Lung (tissue), 12 donors: Measurements from ENCODE around the gene NAB1. TPM values are rescaled to one million over a fixed set of nuclear protein-coding genes. Genes with fewer than 3 reads are reported as not detected.

Source experiments
- ATAC-seq: fragments of 200-7000 bp; cut with Tn5 transposase; one replicate; pipeline ENCODE4 v1.9.1; 2020; ENCODE audit warnings: moderate number of reproducible peaks; ENCODE audit not compliant: insufficient read depth, low FRiP score
- DNase-seq, 3 donors: peaks; one replicate each; pipeline ENCODE4 v3.0.0-alpha.2; 2013 to 2017
- H3K27ac ChIP-seq, 2 donors: one replicate each; pipeline ENCODE4 v1.5.1; 2013; ENCODE audit warnings: mild to moderate bottlenecking in 2 of 2, moderate library complexity in 2 of 2, control low read depth in 1 of 2, inconsistent platforms in 1 of 2, low read depth in 1 of 2, low read length in 1 of 2
- H3K27me3 ChIP-seq, 3 donors: one replicate each; pipeline ENCODE4 v1.5.1; 2013; ENCODE audit warnings: low read length in 2 of 3; ENCODE audit not compliant: control insufficient read depth in 3 of 3, insufficient read depth in 3 of 3
- H3K36me3 ChIP-seq, 4 donors: one replicate each; pipeline ENCODE4 v1.5.1; 2013; ENCODE audit warnings: low read length in 4 of 4, mild to moderate bottlenecking in 1 of 4, moderate library complexity in 1 of 4; ENCODE audit not compliant: control insufficient read depth in 4 of 4, insufficient read depth in 4 of 4
- H3K4me1 ChIP-seq, 5 donors: one replicate each; pipeline ENCODE4 v1.5.1; 2013; ENCODE audit warnings: low read length in 5 of 5, mild to moderate bottlenecking in 2 of 5, moderate library complexity in 1 of 5; ENCODE audit not compliant: control insufficient read depth in 5 of 5, insufficient read depth in 5 of 5
- H3K4me3 ChIP-seq: one replicate; pipeline ENCODE4 v1.5.1; 2013; ENCODE audit warnings: mild to moderate bottlenecking, control low read depth, moderate library complexity
- H3K9ac ChIP-seq, 2 donors: one replicate each; pipeline ENCODE4 v1.5.1; 2013; ENCODE audit warnings: low read length in 2 of 2, control low read depth in 1 of 2; ENCODE audit not compliant: insufficient read depth in 1 of 2
- H3K9me3 ChIP-seq, 4 donors: one replicate each; pipeline ENCODE4 v1.5.1; 2013; ENCODE audit warnings: low read length in 3 of 4, mild to moderate bottlenecking in 1 of 4, moderate library complexity in 1 of 4; ENCODE audit not compliant: control insufficient read depth in 4 of 4, insufficient read depth in 3 of 4
- WGBS, 2 donors: extraction: QIAGEN DNeasy Blood & Tissue Kit; methylation state at CpG; one replicate each; pipeline ENCODE4 v1.1.7; 2013; 5-methylcytosine and 5-hydroxymethylcytosine counted together
- polyA plus RNA-seq, 2 donors: library from polyadenylated mRNA; stranded (reverse); fragments of 200-250 nt; gene quantifications; one replicate each; pipeline ENCODE4 v1.2.1, GENCODE V29; 2013
- total RNA-seq, 2 donors: library from RNA; depleted of rRNA in 1 of 2; stranded (reverse); fragments of >200 nt in 1 of 2; gene quantifications; one replicate each; pipeline ENCODE4 v1.2.1, GENCODE V29; 2014 to 2021
- TF ChIP-seq, protein P1 (sequence below): IDR thresholded peaks from 2 replicates; pipeline ENCODE4 v1.5.1; 2012; ENCODE audit warnings: mild to moderate bottlenecking; ENCODE audit errors: control extremely low read depth, extremely low read depth
- donor health status: control.
- donor health status: control.
- donor health status: Bipolar disorder and iron deficiency.
- donor health status: healthy.
- donor health status: DM: yes; HTN: yes; CAD: no.

Gene NAB1
- total and polyA plus RNA-seq, 4 donors = 14.3 to 71.9 (median 22.2) TPM

DNA sequence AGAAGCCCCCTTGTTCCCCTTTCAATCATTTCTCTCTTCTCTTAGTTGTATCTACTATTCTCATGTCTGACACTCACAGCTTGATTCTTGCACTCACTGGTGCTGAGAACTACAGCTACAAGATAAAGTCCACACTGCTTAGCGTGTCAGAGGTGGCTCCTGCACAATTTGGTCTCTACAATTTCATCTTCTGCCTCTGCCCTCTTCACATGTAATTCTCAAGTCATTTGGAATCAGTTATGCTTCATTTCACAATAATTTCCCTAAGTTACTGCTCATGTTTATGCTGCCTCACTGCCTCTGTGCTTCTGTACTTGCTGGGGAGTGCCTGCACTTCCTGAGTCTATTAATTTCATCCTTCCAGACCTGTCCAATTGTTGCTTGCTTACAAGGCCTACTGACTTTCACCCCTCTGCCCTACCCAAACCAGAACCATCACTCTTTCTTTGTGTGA, 11.6 kb upstream of the NAB1 start:
- peaks cover 0 to 40% (median 4%) of the 10 kb centered on the region in 5 donors for H3K4me1 ChIP-seq
- no peaks in the 10 kb centered on the region for H3K9me3 ChIP-seq
- H3K4me3 ChIP-seq = no peak overlapping the region
- no peaks in the 10 kb centered on the region for H3K36me3 ChIP-seq
- no peak overlapping the region for H3K9ac ChIP-seq
- ATAC-seq = peak; percentile 61
- peak; percentile 29 to 83 (median 74) for DNase-seq
- 62 to 64% methylated on average over 1 of the region's 1 CpG for WGBS, 2 donors
- TF ChIP-seq, protein P1, sequence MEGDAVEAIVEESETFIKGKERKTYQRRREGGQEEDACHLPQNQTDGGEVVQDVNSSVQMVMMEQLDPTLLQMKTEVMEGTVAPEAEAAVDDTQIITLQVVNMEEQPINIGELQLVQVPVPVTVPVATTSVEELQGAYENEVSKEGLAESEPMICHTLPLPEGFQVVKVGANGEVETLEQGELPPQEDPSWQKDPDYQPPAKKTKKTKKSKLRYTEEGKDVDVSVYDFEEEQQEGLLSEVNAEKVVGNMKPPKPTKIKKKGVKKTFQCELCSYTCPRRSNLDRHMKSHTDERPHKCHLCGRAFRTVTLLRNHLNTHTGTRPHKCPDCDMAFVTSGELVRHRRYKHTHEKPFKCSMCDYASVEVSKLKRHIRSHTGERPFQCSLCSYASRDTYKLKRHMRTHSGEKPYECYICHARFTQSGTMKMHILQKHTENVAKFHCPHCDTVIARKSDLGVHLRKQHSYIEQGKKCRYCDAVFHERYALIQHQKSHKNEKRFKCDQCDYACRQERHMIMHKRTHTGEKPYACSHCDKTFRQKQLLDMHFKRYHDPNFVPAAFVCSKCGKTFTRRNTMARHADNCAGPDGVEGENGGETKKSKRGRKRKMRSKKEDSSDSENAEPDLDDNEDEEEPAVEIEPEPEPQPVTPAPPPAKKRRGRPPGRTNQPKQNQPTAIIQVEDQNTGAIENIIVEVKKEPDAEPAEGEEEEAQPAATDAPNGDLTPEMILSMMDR = no peak
- no peaks in the 10 kb centered on the region for H3K27me3 ChIP-seq
- H3K27ac ChIP-seq = peak overlapping the region in 1 of 2 donors; percentile 39

DNA sequence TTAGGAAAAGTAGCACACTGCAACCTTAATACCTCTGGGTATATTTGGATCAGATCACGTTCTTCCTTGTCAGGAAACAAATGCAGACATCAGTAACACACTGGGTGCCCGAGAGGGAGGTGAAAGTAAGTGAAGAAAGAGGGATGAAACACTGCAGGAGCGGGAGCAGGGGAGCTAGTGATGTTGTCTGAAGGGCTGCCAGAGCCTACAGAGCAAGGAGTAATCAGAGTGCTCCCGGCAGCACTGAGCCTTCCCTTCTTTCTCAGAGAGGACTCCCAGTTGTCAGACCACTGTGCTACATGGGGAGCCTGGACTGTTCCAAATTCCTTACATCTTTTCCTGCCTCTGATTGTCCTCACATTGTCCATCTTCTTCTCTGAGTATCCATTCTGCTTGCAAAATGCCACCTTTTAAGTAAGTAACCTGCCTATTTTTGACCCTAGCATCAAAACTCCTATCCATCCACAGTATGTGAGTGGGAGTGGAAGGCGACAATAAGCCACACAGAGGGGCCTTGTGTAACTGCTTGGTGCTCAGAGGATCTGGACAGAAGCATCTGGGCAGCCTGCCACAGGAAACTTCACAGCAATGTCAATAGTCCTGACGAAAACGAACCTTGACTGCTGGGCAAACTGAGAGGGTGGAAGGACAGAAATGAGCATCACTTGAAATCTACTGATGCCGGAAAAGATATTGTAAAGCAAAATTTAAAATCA, 10.8 kb upstream of the NAB1 start:
- Histone ChIP-seq H3K27me3 (no peaks in the 10 kb centered on the region), H3K4me1 (peaks cover 0 to 40% (median 4%) of the 10 kb centered on the region in 5 donors), H3K36me3 (no peaks in the 10 kb centered on the region), H3K4me3 (no peak overlapping the region), H3K27ac (peak overlapping the region in 1 of 2 donors; percentile 55), H3K9me3 (no peaks in the 10 kb centered on the region), H3K9ac (no peak overlapping the region)
- DNase-seq (peak; percentile 65 to 80 (median 67)), ATAC-seq (no peak)
- 46 to 62% methylated on average over 8 of the region's 8 CpGs for WGBS, 2 donors
- TF ChIP-seq, protein P1 = no peak

DNA sequence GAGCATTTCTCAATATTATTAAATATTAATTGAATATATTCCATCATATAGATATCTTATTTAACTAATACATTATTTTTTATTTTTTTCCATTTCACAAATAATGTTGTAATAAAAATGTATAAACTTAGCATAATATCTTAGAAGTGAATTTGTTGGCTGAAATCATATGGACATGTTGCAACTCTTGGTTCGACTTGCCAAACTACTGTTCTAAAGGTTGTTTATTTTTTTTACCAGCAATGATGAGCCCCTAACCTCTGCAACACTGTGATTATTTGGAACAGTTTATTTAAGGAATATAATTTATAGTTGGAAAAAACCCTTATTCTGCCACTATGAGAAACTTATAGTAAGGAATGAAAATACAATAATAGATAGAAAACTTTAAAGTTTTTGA, 8.8 kb upstream of the NAB1 start:
- Histone ChIP-seq H3K4me3 (no peak overlapping the region), H3K9me3 (no peaks in the 10 kb centered on the region), H3K27me3 (no peaks in the 10 kb centered on the region), H3K27ac (no peak overlapping the region), H3K36me3 (no peaks in the 10 kb centered on the region), H3K9ac (no peak overlapping the region), H3K4me1 (peaks cover 0 to 42% (median 4%) of the 10 kb centered on the region in 5 donors)
- TF ChIP-seq, protein P1 = no peak
- peak in 2 of 3 donors; percentile 59 to 79 for DNase-seq
- ATAC-seq = no peak
- 50 to 52% methylated on average over 1 of the region's 1 CpG for WGBS, 2 donors
